HepG2 (cell line): Measurements from ENCODE around the gene MOGAT3. TPM values are rescaled to one million over a fixed set of nuclear protein-coding genes. Genes with fewer than 3 reads are reported as not detected.

Experiments used
- AGO1 ChIP-seq: fragments of 200-400 bp; formaldehyde crosslinking; IDR thresholded peaks from 2 replicates; pipeline ENCODE4 v1.6.1; 2017; ENCODE audit warnings: mild to moderate bottlenecking, low read depth, low read length, moderate library complexity; ENCODE audit not compliant: poor library complexity, severe bottlenecking
- ARHGAP35 ChIP-seq: sonication (generic); formaldehyde crosslinking; IDR thresholded peaks from 2 replicates; pipeline ENCODE4 v1.9.0; 2022; ENCODE audit warnings: mild to moderate bottlenecking, inconsistent platforms, moderate library complexity, missing genetic modification reagents, borderline replicate concordance
- ATF1 ChIP-seq: IDR thresholded peaks from 2 replicates; pipeline ENCODE4 v1.6.1; 2016; ENCODE audit warnings: mild to moderate bottlenecking, control low read depth
- E2F1 ChIP-seq: sonication (generic); formaldehyde crosslinking; IDR thresholded peaks from 2 replicates; pipeline ENCODE4 v1.5.0; 2020; ENCODE audit warnings: missing genetic modification reagents
- FOXP1 ChIP-seq, 2 experiments: fragments of 450-650 bp in 1 of 2; IDR thresholded peaks; 2 replicates each; pipeline ENCODE4 v1.6.1; 2017 to 2018; ENCODE audit warnings: antibody characterized with exemption in 1 of 2
- JDP2 ChIP-seq: sonication (generic); formaldehyde crosslinking; IDR thresholded peaks from 2 replicates; pipeline ENCODE4 v1.8.1; 2022; ENCODE audit warnings: missing genetic modification reagents, borderline replicate concordance
- MTA1 ChIP-seq: sonication (generic); formaldehyde crosslinking; IDR thresholded peaks from 2 replicates; pipeline ENCODE4 v1.4.0; 2020; ENCODE audit warnings: missing genetic modification reagents, mild to moderate bottlenecking, borderline replicate concordance
- PCBP2 ChIP-seq: fragments of 200-400 bp; formaldehyde crosslinking; optimal IDR thresholded peaks from 2 replicates; pipeline ENCODE3; 2018; ENCODE audit warnings: low read length, low read depth; ENCODE audit not compliant: poor library complexity, severe bottlenecking
- PPARG ChIP-seq: conservative IDR thresholded peaks from 2 replicates; pipeline ENCODE4 v1.6.1; 2016; ENCODE audit warnings: missing biosample characterization, missing genetic modification reagents
- SP5 ChIP-seq: IDR thresholded peaks from 2 replicates; pipeline ENCODE4 v1.6.1; 2016; ENCODE audit warnings: low read depth, borderline replicate concordance
- ZFP41 ChIP-seq: sonication (generic); formaldehyde crosslinking; IDR thresholded peaks from 2 replicates; pipeline ENCODE4 v1.4.0; 2020; ENCODE audit warnings: mild to moderate bottlenecking, missing genetic modification reagents, borderline replicate concordance
- ZNF343 ChIP-seq: sonication (generic); formaldehyde crosslinking; IDR thresholded peaks from 2 replicates; pipeline ENCODE4 v1.4.0; 2020; ENCODE audit warnings: mild to moderate bottlenecking, missing genetic modification reagents
- ZNF775 ChIP-seq: sonication (generic); formaldehyde crosslinking; IDR thresholded peaks from 2 replicates; pipeline ENCODE4 v1.4.0; 2020; ENCODE audit warnings: missing genetic modification reagents, mild to moderate bottlenecking, moderate library complexity, borderline replicate concordance
- ZNF788 ChIP-seq: sonication (generic); formaldehyde crosslinking; IDR thresholded peaks from 2 replicates; pipeline ENCODE4 v1.5.0; 2020; ENCODE audit warnings: mild to moderate bottlenecking, missing genetic modification reagents, borderline replicate concordance
- ZSCAN29 ChIP-seq: sonication (generic); formaldehyde crosslinking; conservative IDR thresholded peaks from 2 replicates; pipeline ENCODE4 v1.4.0; 2020; ENCODE audit warnings: mild to moderate bottlenecking, missing genetic modification reagents
- polyA plus RNA-seq, 8 experiments: library from polyadenylated mRNA; depleted of rRNA in 3 of 8; stranded (reverse) in 7 of 8; unstranded in 1 of 8; fragments of >200 nt; fragmentation: Illumina TruSeq in 4 of 8; extraction: Trizol in 4 of 8; gene quantifications; 2 replicates each; pipeline versions ENCODE4 v1.2.1 to v1.2.3, GENCODE V29; 2011 to 2016; ENCODE audit warnings: low read depth in 4 of 8, missing spikeins in 1 of 8, mixed read lengths in 1 of 8; ENCODE audit not compliant: insufficient read depth in 1 of 8
- total RNA-seq, 5 experiments: library from RNA; depleted of rRNA; stranded (reverse); fragments of >200 nt; fragmentation: Illumina TruSeq; extraction: Trizol; gene quantifications; 2 replicates each; pipeline ENCODE4 v1.2.3, GENCODE V29; 2016; ENCODE audit warnings: low read depth in 1 of 5
- TF ChIP-seq, protein P1 (sequence below): sonication (generic); formaldehyde crosslinking; IDR thresholded peaks from 2 replicates; pipeline ENCODE4 v1.5.0; 2020; ENCODE audit warnings: mild to moderate bottlenecking, missing genetic modification reagents, borderline replicate concordance
- TF ChIP-seq, protein P2 (sequence below): sonication (generic); formaldehyde crosslinking; IDR thresholded peaks from 2 replicates; pipeline ENCODE4 v1.4.0; 2020; ENCODE audit warnings: missing genetic modification reagents
- TF ChIP-seq, protein P3 (sequence below): IDR thresholded peaks from 2 replicates; pipeline ENCODE4 v1.6.1; 2016; ENCODE audit warnings: mild to moderate bottlenecking, missing biosample characterization, missing genetic modification reagents

The MOGAT3 gene
- total and polyA plus RNA-seq, 2 of the 13 experiments (the other 11 are each of a cell fraction or from before 2014, with no cell fraction given), result 22.5 to 30.5 TPM

DNA sequence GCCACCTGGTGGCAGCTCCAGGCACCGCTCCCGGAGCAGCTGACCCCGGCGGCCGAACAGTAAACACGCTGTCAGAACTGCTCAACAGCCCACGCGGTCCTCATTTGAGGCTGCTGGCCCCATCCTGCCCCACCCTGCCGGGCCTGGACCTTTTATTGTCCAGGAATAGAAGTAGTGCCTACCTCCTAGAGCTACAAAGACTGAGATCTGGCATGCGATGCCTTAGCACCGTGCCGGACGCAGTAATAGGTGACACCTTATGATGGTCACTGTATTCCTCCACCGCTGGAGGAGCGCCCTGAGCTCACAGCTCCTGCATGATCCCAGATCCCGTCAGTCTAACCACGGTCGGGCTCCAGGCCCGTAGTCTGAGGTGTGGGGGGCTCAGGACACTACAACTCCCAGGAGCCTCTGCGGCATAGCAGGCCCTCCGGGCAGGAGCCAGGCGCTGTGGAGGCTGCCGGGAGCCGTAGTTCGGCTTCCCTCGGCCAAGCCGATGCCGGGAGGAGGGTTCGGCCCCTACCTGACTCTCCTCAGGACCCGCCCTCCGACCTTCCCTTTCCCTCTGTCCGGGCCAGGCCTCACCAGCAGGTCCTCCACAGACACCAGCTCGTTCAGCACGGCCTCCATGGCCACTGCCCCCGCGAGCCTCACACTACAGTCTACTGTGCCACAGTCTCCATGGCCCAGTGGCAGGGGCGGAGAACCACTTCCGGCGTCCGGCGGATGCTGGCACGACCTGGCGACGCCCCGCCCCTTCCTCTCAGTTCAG, 43.7 kb upstream of the MOGAT3 start, which contains the start of gene FIS1 (continued):
- TF ChIP-seq, protein P1, sequence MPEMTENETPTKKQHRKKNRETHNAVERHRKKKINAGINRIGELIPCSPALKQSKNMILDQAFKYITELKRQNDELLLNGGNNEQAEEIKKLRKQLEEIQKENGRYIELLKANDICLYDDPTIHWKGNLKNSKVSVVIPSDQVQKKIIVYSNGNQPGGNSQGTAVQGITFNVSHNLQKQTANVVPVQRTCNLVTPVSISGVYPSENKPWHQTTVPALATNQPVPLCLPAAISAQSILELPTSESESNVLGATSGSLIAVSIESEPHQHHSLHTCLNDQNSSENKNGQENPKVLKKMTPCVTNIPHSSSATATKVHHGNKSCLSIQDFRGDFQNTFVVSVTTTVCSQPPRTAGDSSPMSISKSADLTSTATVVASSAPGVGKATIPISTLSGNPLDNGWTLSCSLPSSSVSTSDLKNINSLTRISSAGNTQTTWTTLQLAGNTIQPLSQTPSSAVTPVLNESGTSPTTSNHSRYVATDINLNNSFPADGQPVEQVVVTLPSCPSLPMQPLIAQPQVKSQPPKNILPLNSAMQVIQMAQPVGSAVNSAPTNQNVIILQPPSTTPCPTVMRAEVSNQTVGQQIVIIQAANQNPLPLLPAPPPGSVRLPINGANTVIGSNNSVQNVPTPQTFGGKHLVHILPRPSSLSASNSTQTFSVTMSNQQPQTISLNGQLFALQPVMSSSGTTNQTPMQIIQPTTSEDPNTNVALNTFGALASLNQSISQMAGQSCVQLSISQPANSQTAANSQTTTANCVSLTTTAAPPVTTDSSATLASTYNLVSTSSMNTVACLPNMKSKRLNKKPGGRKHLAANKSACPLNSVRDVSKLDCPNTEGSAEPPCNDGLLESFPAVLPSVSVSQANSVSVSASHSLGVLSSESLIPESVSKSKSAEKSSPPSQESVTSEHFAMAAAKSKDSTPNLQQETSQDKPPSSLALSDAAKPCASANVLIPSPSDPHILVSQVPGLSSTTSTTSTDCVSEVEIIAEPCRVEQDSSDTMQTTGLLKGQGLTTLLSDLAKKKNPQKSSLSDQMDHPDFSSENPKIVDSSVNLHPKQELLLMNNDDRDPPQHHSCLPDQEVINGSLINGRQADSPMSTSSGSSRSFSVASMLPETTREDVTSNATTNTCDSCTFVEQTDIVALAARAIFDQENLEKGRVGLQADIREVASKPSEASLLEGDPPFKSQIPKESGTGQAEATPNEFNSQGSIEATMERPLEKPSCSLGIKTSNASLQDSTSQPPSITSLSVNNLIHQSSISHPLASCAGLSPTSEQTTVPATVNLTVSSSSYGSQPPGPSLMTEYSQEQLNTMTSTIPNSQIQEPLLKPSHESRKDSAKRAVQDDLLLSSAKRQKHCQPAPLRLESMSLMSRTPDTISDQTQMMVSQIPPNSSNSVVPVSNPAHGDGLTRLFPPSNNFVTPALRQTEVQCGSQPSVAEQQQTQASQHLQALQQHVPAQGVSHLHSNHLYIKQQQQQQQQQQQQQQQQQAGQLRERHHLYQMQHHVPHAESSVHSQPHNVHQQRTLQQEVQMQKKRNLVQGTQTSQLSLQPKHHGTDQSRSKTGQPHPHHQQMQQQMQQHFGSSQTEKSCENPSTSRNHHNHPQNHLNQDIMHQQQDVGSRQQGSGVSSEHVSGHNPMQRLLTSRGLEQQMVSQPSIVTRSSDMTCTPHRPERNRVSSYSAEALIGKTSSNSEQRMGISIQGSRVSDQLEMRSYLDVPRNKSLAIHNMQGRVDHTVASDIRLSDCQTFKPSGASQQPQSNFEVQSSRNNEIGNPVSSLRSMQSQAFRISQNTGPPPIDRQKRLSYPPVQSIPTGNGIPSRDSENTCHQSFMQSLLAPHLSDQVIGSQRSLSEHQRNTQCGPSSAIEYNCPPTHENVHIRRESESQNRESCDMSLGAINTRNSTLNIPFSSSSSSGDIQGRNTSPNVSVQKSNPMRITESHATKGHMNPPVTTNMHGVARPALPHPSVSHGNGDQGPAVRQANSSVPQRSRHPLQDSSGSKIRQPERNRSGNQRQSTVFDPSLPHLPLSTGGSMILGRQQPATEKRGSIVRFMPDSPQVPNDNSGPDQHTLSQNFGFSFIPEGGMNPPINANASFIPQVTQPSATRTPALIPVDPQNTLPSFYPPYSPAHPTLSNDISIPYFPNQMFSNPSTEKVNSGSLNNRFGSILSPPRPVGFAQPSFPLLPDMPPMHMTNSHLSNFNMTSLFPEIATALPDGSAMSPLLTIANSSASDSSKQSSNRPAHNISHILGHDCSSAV (CRISPR knock-in tag), result no peak
- TF ChIP-seq AGO1 (peak; percentile 80), FOXP1 (IDR thresholded peaks at IDR 0.05) (no peak), FOXP1 (CRISPR knock-in tag; IDR thresholded peaks at IDR 0.05) (no peak), ARHGAP35 (CRISPR knock-in tag) (no peak), E2F1 (no peak), ZFP41 (CRISPR knock-in tag) (peak; percentile 71; the same call in 1 of the 2 replicates), ZNF788 (CRISPR knock-in tag) (no peak), PPARG (CRISPR knock-in tag) (no peak), ZNF343 (no peak; the same call in 1 of the 2 replicates), ZSCAN29 (CRISPR knock-in tag) (no peak), JDP2 (CRISPR knock-in tag) (no peak), SP5 (CRISPR knock-in tag) (peak; percentile 80; the same call in 1 of the 2 replicates), ZNF775 (CRISPR knock-in tag) (no peak), PCBP2 (no peak), ATF1 (CRISPR knock-in tag) (no peak), MTA1 (CRISPR knock-in tag) (no peak)
- TF ChIP-seq, protein P2, sequence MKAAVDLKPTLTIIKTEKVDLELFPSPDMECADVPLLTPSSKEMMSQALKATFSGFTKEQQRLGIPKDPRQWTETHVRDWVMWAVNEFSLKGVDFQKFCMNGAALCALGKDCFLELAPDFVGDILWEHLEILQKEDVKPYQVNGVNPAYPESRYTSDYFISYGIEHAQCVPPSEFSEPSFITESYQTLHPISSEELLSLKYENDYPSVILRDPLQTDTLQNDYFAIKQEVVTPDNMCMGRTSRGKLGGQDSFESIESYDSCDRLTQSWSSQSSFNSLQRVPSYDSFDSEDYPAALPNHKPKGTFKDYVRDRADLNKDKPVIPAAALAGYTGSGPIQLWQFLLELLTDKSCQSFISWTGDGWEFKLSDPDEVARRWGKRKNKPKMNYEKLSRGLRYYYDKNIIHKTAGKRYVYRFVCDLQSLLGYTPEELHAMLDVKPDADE (CRISPR knock-in tag), result peak; percentile 72; the same call in 1 of the 2 replicates
- TF ChIP-seq, protein P3, sequence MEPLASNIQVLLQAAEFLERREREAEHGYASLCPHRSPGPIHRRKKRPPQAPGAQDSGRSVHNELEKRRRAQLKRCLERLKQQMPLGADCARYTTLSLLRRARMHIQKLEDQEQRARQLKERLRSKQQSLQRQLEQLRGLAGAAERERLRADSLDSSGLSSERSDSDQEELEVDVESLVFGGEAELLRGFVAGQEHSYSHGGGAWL (CRISPR knock-in tag), result peak; percentile 51; the same call in 1 of the 2 replicates
